HG02642 (cell line): ENCODE data around the gene SPATC1L.
A peak's percentile ranks its signal among the peaks of the same experiment; 100 is the strongest.
"Not testable (repeated sequence)": the region's sequence is repeated elsewhere in the genome, so short reads cannot be mapped to it uniquely, and the experiment has no call there.

Experiments used
- ATAC-seq: cut with Tn5 transposase; IDR thresholded peaks from one replicate; pipeline ENCODE4 v1.9.1; 2021; ENCODE audit warnings: mild to moderate bottlenecking; ENCODE audit not compliant: unreplicated experiment, poor library complexity

SPATC1L gene

GRCh38 chr21:46183910-46184624 is at the start of gene SPATC1L:
TSS of gene SPATC1L (minus strand) at chr21:46184459. CDS start at chr21:46182816, 1,643 bp downstream.
- peak; percentile 63 for ATAC-seq

- no peak for ATAC-seq
Observed at GRCh38 chr21:46229923-46230260, 45.6 kb upstream of the SPATC1L start.

DNA sequence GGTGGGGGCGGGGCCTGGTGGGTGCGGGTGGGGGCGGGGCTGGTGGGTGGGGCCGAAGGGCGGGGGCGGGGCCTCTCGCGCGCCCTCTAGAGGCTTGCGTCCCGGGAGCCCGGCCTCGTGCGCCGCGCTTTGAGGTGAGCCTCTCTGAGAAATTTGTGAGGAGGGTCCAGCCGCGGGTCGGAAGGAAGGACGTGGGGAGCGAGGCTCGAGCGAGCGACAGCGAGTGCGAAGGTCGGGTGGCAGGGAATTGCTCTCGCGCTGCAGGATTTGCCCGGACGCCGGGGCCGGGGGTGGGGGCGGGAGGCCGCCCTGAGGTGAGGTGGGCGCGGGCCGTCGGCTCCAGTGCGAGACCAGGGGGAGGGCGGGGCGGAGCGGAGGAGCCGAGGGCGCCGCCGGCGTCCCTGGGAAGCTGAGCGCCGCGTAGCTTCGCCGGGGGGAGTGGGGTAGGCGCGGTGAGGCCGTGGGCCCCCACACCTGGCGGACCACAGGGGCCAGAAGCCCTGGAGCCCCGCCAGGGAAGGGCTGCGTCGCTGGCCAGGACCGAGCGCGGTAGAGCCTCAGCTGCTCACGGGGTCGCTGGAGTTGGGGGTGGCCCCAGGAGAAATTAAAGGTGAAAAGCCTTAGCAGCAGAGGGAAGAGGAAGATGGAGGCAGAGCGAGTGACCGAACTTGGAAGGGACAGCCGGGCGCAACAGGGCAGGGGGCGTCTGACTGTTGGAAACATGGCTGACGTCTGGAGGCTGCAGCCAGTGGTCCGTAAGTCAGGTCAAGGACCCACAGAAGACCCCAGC is 45.1 kb upstream of the SPATC1L start:
- peak; percentile 29 for ATAC-seq

GRCh38 chr21:46228345-46229051 is 44.2 kb upstream of the SPATC1L start, which contains the start of gene LSS:
TSS of gene LSS (minus strand) at chr21:46228774. CDS start at chr21:46228745, 29 bp downstream.
- peak; percentile 90 for ATAC-seq

DNA sequence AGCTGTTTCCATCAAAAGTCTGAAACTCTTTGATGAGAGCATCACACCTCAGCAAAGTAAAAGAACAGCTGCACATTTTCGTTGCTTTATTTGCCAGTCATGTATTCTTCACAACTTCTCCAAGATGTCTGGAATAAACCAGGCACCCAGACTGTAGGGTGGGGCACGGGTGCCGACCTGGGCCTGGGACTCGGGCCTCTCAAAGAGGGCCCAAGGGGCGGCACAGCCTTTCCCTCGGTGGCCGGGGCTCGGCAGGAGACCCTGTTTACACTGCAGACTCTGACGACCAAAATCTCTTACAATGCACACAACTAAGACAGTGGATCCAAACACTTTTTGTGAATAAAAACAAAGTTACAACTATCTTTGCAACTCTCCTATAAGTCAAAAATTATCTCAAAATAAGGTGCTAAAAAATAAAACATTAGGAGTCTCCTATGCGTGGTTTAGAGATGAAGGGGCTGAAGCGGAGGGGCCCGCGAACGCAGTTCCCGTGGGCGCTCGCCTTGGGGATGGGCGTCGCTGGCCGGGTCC is 43.6 kb upstream of the SPATC1L start:
- ATAC-seq, result no peak

DNA sequence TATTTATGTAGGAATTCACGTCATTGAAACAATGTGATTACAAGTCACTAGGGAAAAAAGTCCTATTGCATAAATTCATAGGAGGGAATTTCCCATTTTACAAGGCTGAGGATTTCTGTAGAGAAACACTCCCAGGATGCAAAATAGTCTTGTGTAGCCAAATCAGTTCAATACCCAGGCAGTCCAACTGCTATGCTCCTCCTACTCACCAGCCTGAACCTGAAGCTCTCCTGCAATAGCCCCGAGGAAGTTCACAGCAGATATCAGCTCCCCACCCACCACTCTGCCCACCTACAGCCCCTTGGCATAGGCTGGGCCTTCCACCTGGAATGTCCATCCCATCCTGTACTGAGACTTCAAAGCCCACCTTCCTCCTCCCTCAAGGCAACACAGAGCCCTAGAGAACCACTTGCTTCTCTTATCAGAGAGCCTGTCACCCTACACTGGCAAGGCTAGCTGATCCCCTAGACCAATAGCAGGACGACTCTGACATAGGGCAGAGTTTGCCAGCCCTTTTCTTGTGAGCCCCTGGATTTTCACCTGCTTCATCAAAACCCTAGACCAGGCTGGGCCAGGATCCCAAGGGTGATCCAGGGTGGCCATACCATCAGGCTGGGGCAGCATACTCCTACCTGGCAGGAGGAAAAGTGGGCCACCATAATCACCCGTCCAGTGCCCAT is 42.8 kb upstream of the SPATC1L start:
- no peak for ATAC-seq

GRCh38 chr21:46226146-46226545 is 41.9 kb upstream of the SPATC1L start:
- no peak for ATAC-seq

DNA sequence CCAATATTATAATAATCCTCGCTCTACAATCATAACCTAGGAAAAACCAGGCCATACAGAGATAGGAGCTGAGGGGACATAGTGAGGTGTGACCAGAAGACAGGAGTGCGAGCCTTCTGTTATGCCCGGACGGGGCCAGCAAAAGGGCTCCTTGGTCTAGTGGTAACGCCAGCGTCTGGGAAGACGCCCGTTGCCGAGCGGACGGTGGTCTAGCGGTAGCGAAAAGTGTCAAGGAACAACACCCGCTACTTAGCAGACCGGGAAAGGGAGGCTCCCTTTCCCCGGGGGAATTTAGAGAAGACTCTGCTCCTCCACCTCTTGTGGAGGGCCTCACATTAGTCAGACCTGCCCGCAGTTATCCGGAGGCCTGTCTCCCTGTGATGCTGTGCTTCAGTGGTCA is 39.4 kb upstream of the SPATC1L start:
- ATAC-seq, result not testable (repeated sequence)

DNA sequence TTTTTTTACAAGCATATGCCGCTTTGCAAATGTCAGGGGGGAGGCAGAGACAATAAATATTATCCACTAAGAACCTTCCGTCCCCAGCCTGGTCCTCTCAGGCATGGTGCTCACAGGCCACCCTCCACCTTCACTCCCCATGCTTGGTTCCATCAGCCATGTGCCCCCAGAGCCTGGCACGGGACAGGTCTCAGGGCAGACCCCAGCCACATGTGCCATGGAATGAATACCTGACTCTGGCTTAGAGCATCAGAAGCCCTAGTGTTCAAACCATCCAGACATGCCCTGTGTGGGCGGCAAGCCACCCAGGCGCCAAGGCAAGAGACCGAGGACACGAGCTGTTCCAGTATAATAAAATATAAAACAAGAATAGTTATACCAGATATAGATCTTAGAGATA is 39.0 kb upstream of the SPATC1L start:
- ATAC-seq, result no peak

GRCh38 chr21:46222436-46223116 is 38.3 kb upstream of the SPATC1L start:
- ATAC-seq, result no peak

GRCh38 chr21:46221664-46222435 is 37.6 kb upstream of the SPATC1L start:
- no peak for ATAC-seq

- no peak for ATAC-seq
Observed at GRCh38 chr21:46220847-46221246, 36.6 kb upstream of the SPATC1L start.

GRCh38 chr21:46220275-46220810 is 36.1 kb upstream of the SPATC1L start:
- no peak for ATAC-seq

DNA sequence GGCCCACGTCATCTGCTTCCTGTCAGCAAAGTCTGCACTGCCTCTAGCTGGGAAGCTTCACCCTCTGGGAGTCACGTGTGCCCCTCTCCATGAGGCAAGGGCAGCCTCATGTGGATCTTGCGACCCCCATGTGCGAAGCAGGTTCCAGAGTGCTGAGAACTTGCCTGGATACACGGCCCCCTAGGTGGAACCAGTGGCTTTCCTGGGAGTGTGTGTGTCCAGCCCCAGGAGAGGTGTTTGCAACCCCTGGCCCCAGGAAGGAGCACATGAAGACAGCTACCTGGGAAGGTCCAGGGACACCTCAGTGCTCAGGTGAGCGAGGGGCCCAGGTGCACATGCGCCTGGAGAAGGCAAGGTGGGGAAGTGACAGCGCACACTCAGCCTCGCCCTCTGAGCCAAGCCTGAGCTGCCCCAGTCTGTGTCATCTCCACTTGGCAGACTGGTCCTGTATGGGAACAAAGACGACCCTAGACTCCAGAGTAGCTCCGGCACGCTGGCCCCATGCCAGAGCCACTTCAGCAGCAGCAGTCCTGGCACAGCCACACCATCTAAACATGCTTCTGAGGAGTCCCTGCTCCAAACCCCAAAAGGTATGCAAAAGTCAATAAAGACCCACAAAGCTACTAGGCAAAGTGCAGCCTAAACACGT is 35.5 kb upstream of the SPATC1L start:
- ATAC-seq, result no peak

DNA sequence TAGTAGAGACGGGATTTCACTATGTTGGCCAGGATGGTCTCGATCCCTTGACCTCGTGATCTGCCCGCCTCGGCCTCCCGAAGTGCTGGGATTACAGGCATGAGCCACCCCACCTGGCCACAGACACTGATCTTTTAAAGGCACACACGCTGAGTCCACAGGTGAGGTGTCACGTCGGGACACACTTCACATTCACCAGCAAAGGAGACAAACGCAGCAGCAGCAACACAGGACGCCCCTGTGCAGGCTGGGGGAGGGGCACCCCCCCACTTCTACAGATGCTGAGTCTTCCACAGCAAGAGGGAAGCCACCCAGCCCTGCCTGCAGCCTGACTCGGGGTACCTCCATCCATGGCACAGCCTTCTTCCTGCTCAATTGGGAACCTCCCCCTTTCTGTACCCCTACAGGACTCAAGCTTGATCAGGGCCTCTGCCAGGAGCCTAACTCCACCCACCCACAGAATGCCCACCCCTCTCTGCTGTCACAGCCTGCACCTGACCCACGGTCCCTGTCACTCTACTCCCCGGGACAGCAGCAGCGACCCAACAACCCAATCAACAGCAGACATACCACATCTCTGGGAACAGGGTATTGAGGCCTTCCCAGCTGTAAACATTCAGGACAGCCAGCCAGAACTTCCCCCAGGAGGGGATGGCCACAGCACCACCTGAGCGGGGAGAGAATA is 34.8 kb upstream of the SPATC1L start:
- no peak for ATAC-seq

GRCh38 chr21:46217511-46218196 is 33.4 kb upstream of the SPATC1L start:
- no peak for ATAC-seq

GRCh38 chr21:46216132-46216747 is 32.0 kb upstream of the SPATC1L start:
- no peak for ATAC-seq
